ENCODE data around the gene TAF7.
"Not testable (repeated sequence)": the region's sequence is repeated elsewhere in the genome, so short reads cannot be mapped to it uniquely, and the experiment has no call there.

The TAF7 gene

DNA sequence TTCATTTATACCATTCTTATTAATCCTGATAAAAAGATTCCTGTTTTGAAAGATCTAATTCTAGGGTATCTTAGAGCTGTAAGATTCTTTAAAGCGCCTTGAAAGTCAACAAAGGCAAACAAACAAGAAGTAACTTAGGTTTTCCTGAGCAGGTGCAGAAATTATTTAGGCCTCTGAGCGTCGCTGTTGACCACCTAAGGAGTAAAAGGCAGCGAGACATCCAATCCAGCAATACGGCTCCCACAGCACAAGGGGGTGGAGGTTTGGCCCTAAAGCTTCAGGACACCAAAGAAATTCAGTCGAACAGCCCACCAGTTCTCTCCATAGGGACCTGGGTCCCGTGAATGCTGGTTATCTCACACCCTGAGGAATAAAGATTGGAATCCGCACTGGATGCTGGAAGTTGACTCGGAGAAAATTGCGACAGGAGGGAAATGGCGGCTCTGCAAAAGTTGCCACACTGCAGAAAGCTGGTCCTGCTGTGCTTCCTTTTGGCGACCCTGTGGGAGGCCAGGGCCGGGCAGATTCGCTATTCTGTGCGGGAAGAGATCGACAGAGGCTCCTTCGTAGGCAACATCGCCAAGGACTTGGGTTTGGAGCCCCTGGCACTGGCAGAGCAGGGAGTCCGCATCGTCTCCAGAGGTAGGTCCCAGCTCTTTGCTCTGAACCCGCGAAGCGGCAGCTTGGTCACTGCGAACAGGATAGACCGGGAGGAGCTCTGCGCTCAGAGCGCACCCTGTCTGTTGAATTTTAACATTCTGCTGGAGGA is 18.1 kb upstream of the TAF7 start, which contains the start of gene PCDHGA2:
PCDHGA2 (plus strand) TSS at position 223 of the 769 bp plus-strand sequence.
- DNase-seq, result peak; percentile 44

DNA sequence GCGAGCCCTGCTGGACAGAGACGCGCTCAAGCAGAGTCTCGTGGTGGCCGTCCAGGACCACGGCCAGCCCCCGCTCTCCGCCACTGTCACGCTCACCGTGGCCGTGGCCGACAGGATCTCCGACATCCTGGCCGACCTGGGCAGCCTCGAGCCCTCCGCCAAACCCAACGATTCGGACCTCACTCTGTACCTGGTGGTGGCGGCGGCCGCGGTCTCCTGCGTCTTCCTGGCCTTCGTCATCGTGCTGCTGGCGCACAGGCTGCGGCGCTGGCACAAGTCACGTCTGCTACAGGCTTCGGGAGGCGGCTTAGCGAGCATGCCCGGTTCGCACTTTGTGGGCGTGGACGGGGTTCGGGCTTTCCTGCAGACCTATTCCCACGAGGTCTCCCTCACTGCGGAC is 12.0 kb upstream of the TAF7 start:
- DNase-seq, result not testable (repeated sequence)

DNA sequence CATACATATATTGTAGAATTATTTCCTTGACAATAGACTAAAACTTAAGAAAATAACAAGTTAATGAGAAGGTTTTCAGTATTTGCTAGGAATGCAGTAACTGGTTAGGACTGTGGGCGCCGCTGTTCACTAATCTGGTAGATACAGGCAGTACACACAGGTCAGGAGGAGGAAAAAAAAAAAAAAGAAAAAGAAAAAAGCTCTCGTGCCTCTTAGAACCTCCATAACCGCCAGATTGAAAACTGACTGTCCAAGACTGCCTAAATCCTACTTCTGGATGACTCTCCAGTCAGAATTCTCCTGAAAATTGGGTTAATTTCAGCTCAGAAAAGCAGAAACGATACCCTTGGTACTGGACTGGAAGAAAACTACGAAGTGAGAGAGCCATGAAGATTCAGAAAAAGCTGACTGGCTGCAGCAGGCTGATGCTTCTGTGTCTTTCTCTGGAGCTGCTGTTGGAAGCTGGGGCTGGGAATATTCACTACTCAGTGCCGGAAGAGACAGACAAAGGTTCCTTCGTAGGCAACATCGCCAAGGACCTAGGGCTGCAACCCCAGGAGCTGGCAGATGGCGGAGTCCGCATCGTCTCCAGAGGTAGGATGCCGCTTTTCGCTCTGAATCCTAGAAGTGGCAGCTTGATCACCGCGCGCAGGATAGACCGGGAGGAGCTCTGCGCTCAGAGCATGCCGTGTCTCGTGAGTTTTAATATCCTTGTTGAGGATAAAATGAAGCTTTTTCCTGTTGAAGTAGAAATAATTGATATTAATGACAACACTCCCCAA is 9.9 kb upstream of the TAF7 start, which contains the start of gene PCDHGA1:
PCDHGA1 (plus strand) TSS at position 216 of the 782 bp plus-strand sequence.
- DNase-seq, result peak; percentile 61

DNA sequence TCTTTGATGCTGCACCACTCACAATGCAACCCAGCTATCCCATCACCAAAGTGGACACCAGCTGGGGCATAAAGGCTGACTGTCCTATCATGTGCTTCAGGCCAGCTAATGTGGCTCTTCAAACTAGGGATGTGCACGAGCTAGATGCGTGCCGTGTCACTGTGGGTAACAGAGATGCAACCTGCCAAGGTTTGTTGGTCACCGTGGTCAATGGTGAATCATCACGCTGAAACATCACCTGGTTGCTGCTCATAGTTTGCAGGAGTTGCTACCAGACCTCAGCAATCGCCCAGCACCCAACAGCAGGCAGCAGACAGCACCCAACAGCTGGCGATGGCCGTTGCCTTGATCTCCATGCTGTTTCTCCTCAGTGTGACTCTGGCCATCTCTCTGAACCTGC is 7.6 kb upstream of the TAF7 start:
- DNase-seq, result no peak

DNA sequence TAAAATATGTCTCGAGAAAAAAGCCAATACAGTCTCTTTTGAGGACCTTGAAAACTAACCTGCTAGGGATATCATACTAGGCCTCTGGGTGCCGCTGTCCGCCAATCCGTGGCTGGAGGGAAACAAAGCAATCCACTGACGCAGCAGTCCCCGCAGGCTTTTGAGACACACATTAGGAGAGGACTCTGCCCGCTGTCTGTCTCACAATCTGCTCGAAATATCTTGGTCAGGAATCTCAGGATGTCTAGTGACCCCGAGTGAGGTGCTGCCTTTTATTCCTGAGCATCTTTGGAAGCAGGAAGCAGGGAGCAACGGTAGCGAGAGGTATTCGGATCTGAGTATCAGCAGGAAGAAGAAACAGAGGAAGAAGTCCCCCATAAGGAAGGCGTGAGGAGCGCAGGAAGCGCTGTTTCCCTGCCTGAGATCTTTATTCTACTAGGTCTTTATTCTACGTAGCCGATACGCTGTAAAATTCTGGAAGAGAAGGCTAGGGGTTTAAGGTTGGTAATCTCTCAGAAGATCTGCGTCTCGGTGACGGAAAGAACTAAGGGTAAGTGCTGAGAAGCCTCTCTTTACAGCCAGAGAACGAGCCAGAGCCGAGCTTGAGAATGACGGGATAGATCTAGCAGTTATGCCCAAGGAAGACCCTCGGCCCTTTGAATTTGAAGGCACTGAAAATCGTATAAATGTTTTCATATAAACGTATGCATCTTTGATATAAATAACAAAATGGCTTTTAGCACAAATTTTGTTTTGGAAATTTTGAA is 5.7 kb upstream of the TAF7 start:
- DNase-seq, result peak; percentile 88

DNA sequence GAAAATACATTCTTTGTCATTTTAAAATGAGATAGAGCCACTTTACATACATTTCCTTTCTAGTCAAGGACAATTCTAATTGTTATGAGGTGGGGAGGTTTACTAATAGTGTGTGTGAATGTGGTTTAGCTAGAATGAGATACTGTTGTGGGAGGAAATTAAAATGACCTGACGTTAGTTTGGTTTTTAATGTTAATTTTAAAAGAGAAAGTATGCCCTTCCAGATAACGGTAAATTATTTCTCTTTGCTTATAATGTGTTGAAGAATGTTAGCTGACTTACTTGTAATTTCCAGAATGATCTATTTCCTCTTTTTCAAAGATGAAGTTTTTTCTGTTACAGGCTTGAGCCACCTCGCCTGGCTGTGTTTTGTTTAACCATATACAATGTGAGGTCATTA is 1.7 kb upstream of the TAF7 start:
- no peak for DNase-seq

DNA sequence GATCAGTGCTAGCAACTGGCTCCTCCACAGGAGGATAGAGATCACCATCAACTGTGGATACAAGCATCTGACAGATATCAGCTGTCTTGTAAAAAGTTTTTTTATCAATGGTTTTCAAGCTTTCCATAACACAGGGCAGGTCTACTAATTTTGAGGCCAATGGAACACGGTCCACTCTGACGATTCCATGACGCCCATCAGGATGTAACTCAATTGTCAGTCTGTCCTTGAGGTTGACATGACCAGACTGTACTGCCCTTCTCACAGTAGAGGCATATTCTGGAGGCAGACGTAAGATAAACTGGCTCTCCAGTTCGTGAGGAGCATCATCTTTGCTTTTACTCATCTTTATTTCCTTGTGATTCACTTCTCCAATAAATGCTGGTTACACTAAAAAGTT is 885 bp downstream of the TAF7 start:
- no peak for DNase-seq

DNA sequence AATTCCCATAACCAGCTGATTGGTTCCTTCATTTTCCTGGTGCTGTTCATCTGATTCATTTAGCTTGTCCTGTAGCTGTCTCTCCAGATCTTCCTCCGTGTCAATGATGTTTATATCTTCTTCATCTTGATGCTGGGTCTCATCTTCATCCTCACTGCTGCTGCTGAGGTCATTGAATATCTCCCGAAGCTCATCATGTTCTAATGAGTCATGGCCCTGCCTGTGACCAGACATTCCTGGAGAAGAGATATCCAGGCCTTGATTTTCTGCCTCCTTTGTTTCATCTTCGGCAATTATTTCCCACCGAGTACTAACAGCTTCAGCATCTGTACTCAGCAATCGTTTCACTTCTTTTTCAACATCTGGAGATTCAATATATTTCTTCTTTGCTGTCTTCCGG is 1.4 kb downstream of the TAF7 start:
- no peak for DNase-seq

DNA sequence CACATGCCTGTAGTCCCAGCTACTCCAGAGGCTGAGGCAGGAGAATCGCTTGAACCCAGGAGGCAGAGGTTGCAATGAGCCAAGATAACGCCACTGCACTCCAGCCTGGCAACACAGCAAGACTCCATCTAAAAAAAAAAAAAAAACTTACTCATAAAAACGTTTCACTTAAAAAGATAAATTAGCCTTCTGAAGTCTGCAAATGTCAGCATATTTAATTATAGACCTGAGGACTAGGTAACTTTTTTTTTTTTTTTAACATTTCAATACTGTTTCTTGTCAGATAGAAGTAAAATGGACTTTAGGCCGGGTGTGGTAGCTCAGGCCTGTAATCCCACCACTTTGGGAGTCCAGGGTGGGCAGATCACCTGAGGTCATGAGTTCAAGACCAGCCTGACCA is 3.6 kb downstream of the TAF7 start:
- DNase-seq, result not testable (repeated sequence)

DNA sequence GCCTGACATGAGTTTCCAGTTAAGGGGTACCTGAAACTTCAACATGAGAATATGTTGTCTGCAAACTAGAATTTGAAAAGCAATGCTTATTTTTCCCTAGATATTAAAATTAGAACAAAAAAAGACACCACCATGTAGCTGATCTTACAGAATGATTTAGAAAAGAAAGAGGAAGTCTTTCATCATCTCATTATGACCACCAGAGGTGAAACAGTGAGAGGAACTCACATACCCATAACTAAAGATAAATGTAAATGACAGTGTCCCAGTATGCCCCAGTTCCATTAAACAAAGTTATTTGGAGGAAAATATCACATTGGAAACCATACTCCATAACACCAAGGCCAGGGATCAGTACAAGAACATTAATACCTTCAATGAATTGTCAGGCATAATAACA is 6.9 kb downstream of the TAF7 start:
- DNase-seq, result no peak

DNA sequence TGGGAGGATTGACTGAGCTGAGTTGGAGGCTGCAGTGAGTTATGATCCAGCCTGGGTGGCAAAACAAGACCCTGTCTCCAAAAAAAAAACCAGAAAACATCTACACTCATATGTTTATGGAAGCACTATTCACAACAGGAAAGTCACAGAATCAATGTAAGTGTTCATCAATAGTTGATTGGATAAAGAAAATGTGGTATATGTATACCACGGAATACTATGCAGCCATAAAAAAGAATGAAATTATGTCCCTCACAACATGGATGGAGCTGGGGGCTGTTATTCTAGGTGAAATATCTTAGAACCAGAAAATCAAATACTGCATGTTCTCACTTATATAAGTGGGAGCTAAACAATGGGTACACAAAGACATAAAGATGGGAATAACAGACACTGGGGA is 14.0 kb downstream of the TAF7 start:
- DNase-seq, result no peak

DNA sequence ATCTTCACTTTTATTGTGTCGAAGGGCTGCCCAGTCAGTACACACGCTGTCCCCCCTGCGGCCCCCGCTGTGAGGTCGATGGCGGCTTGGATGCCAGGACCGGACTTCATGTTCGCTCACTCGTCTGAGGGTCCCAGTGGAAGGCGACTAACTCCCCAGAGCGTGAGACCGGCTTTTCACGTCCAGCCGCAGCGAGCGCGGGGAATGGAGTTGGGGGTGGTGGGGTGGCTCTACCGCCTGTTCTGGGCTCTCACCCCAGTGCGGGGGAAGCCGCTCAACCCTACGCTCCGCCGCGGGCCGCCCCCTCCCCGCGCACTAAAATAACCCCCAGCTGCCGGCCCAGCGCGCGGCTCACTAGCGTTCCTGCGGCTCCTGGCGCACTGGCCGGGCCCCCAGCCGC is 16.8 kb downstream of the TAF7 start, which contains the start of gene SLC25A2:
SLC25A2 (minus strand) TSS at position 294 of the 400 bp plus-strand sequence; CDS start at position 110, 184 bp downstream.
- no peak for DNase-seq

DNA sequence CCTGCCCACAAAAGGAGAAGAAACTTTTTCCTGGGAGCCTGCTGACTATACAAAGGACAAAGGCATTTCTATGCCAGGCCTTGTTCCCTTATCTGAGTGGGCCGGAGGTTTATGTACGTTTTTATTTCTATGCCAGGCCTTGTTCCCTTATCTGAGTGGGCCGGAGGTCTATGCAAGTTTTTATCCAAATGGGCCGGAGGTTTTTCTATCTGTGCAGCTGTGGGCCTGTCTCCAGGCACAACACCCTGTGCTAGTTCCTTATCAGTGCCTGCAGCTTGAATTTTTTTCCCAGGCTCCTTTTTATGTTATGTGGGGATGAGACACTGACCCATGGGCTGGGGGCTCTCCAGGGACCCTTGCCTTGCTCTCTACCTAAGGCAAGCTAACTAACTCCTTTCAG is 22.2 kb downstream of the TAF7 start:
- DNase-seq, result no peak

DNA sequence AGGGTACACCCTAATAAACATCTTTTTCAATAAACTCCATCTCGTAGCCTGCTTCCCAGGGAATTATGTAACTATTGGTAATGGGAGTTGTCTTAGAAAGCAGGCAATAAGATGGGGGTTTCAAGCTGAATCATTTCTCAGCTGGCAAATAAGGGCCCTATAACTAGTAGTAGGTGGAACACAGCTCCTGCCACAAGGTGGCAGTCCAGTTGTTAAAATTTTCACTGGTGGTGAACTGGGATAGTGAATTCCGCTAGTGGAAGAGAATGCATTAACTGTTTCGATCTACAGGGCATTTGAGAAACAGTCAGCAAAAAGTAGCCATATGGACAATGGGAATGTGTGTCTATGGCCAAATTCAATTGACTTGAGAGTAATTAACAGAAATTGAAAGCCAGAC is 47.7 kb downstream of the TAF7 start:
- DNase-seq, result peak; percentile 11

DNA sequence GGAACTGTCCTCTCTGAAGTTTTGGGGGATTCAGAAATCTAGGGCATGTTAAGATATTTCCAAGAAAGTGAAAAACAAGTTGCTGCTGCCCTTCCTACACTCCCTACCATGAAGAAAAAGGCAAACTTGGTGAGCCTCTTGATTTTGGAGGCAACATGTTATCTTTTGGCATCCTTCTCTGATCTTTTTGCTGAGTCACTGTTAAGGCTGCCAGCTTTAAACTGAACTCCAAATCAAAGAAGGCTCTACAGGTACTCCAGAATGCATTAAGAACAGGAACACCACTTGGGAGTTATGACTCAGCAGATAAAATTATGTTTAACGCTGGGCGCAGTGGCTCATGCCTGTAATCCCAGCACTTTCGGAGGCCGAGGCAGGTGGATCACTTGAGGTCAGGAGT is 51.4 kb downstream of the TAF7 start:
- DNase-seq, result no peak

Data from NCI-H69 (cell line).